GM18498 (cell line): Measurements from ENCODE around the gene KRT81.
"Not testable (repeated sequence)": the region's sequence is repeated elsewhere in the genome, so short reads cannot be mapped to it uniquely, and the experiment has no call there.

Experiments used
- ATAC-seq: cut with Tn5 transposase; IDR thresholded peaks from one replicate; pipeline ENCODE4 v1.9.1; 2021; ENCODE audit warnings: mild to moderate bottlenecking, moderate library complexity; ENCODE audit not compliant: unreplicated experiment

KRT81 gene

DNA sequence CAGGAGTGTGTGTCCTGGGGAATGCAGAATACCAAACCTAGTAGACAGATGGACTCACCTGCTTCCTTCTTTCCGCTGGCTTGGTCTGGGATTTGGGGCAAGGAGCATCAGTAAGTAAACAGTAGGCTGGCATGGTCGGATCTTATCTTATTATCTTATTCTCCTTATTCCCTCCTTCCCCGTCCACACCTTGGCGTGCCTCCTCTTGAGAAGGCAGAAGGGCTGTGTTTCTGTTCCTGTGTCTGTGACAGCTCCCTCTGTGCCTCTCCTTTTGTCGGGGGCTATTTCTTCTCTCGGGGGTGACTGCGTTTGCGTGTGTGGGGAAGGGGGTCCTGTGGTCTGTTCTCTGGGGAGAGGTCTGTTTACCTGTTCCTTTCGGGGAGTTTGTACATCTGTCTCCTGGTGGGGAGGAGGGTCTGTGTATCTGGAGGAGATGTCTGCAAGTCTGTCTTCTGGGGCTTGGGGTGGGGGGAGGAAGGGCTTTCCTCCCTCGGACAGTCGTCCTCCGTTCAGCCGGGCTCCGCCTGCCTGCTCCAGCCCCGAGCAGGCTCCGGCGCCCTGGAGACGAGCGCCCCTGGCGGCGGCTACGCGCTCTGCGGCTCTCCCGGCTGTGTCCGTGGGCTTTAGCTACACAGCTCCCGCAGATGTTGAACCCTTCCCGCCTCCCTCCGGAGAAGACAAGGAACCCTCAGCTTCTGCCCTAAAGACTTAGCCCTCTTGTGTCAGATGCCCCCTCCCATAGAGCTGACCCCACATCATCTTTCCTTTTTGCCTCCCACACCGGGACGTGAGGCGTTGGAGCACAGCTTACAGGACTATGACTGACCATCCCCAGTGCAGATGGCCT, 12.5 kb downstream of the KRT81 start:
- peak; percentile 70 for ATAC-seq

DNA sequence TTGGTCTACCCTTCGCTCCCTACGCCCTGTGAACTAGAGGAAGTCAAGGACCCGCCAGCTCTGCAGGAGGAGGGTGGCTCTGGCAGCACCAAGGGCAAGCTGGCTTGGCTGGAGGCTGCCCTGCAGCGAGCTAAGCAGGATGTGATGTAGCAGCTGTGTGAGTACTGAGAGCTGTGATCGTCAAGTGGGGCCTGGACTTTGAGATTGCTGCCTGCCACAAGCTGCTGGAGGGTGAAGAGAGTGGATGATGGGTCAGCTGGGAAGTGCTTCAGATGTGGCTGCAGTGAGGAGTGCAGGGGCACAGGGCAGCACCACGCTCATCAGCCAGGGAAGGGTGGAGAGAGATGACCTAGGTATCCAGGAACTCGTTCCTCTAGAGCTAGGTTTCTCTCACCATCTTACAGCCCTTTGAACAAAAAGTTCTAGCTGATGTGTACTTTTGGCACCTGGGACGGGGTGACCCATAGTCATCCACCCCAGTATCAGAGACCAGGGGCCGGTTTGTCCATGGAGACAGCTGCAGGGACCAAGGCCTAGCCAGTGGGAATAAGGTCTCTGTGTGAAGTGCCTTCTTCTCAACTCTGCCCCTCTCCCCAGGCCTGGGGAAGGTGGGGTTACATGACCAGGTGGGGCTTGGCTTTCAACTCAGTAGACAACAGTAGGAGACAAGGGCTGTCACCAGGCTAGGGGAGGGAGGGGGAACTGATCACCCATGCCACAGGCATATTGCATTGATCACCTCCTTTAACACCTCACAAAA, 13.7 kb downstream of the KRT81 start:
- no peak for ATAC-seq

DNA sequence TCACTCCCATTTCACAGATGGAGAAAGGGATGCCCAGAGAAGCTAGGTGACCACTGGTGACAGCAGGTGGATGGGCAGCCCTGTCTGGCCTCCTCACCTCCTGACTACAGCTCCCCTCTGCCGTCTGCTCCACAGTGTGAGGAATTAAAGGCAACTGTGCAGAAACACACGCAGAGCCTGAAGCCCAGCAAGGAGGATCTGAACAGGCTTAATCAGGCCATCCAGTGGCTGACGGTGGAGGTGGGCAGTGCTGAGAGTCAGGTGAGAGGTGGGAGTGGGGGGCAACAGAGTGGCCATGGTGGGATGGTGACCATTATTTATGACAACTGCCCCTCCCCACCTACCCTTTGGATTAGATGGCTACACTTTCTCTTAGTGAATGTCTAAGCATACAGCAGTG, 15.6 kb downstream of the KRT81 start:
- ATAC-seq = no peak

DNA sequence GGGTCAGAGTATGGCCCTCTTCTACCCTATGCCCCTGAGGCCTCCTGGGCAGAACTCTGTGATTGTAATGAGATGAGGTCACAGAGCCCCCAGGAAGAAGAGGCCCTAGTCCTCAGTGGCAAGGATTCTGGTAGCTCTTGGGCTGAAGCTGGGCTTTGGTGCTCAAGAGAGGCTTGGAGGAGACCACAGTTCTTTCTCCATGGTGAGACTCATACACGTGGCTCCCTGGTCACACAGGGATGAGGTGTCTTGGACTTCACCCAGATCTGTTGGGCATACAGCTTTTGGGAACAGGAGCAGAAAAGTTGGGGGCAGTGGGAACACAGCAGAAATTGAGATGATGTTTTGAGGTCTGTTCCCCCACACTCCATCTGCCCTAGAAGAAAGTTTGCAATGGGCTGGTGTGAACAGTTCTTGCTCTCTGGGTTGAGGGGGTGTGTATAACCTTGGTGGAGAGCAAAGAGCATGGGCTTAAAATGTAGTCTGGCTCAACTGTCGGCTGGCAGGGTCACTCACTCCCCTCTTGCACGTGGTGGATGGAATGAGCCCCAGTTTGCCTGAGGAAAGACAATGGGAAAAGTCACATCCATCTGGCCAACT, 16.7 kb downstream of the KRT81 start, which contains the start of gene KRT86:
TSS of gene KRT86 (plus strand) at position 125 of the 600 bp plus-strand sequence. CDS start 27,272 bp downstream, outside the sequence.
- no peak for ATAC-seq

DNA sequence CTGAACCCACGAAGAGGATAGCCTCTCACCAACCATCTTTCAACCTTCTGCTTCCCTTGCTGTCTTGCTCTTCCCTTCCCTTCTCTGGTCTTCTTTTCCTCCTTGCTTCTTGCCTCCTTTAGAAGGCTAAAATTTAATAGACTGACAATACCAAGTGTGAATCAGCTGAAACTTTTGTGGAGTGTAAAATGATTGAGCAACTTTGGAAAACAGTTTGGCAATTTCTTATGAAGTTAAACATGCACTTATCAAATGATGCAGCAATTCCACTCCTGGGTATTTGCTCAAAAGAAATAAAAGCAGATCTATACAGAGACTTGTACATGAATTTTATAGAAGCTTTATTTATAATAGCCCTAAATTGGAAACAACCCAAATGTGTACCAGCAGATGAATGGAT, 20.2 kb downstream of the KRT81 start:
- ATAC-seq = no peak

DNA sequence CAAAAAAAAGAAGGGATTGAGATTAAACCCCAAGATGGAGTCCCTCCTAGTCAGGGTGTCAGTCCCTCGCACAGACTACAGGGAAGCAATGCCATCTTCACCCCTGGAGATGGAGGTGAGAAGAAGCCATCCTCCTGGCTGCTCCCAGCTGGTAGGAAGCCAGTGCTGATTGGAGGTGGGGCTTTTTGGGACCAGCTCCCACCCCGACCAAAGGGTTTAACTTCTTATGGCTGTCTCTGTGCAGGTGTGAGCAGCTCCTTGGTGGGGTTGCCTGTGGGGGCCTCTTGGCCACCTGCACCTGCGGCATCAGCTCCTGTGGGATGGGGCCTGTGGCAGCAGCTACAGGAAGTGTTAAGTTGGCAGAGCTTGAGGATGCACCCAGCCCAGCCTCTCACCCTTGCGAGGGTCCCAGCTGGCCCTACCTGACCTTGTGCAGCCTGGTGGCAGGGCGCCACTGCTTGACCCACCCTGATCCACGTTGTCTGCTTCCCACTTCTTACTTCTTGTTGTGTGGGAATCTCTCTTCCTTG, 20.7 kb downstream of the KRT81 start:
- ATAC-seq = no peak

DNA sequence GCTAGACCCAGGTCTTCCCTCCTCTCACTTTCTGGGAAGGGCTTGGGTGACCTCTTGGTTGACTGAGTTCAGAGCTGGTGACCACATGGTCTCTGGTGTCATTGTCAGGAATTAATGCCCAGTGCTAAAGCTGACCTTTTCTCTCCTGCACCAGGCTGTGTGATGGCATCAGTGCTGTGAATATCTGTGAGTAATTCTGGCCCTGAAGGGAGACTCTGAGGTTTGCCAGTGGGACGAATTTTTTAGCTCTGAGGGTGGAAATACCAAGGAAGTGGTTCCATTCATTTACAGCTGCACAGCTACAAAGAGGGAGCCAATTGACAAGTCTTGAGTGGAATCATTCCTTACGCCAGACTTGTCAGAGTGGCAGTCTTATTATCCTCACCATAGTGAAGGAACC, 23.1 kb downstream of the KRT81 start:
- ATAC-seq = no peak

DNA sequence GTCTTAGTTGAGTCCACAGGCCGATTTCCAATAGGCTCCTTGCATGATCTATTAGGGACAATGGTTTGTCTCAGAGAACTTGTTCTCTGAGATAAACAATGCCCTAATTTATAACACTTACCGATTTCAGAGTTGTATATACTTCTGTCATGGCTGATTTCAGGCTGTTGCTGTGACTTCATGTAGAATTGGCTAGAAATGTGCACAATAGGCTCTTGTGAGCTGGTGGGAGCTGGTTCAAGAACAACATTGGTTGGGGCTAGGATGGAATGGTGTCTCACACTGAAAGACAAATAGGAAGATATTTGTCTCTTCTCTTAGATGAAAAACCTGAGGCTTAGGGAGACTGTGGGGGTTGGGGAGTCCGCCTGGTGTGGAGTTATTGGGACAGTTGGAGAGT, 23.6 kb downstream of the KRT81 start:
- no peak for ATAC-seq

DNA sequence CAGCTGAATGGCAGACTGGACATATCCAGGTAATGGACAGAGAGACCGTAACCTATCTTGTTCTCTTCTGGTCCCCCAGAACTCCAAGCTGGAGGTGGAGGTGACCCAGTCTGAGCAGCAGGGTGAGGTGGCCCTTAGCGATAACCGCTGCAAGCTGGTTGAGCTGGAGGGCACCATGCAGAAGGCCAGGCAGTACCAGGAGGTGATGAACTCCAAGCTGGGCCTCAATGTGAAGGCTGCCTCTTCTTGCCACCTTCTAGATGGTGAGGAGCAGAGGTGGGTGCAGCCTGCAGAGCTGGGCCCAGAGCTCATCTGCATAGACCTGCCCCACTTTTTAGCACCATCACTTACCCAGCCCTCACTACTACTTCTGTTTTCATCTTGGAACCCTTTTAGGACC, 24.1 kb downstream of the KRT81 start:
- no peak for ATAC-seq

DNA sequence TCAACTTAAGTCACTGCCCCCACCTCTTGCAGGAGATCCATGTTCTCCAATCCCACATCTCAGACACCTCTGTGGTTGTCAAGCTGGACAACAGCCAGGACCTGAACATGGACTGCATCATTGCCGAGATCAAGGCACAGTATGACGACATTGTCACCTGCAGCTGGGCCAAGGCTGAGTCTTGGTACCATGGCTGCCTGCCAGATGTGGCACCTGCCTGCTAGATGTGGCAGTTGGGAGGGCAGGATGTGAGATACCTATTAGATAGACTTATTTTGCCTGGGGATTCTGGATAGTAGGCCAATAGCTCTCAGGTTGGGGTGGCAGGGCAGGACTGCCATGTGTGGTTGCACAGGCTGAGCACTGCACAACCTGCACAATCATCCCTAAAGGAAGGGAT, 24.8 kb downstream of the KRT81 start:
- no peak for ATAC-seq

DNA sequence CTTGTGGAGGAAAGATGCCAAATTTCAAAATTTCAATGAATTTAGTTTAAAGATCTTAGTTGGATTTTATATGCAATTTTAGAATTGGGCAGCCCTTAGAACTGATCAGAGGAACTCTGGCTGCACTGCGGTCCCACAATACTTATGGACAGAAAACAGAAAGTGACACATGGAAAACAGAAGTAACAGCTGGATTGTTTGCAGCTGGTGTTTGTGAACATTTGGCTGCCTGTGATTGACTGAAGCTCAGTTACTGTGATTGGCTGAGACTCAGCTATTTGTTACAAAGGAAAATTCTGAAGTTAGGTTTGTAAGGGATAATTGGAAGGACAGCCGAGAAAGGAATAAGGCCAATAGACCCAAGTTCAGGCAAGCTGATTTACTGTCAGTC, 26.9 kb downstream of the KRT81 start:
- ATAC-seq = no peak

DNA sequence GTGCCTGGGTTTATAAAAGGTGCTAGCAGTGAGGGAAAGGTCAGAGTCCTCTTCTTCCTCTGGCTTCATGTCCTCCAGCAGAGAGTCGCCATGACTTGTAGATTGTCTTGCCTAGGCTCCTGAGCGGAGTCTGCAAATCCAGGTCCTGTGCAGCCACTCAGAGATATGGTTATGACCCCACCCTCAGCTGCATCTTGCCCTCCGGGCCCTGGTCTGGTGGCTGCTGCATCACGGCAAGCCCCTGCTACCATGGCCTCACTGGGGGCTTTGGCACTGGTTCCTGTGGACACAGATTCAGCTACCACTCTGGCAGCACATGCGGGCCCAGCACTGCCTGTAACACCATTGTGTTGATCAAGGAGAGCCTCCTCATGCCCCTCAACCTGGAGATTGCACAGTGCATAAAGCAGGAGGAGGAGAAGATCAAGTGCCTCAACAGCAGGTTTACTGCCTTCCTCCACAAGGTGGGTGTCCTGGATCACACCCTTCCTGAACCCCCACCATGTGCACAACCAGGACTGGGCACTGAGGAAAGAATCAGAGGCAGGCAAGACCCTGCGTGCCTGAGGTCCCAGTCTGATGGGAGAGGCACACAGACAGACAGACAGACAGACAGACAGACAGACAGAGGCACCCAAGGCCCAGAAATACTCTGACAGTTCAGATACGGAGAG, 27.4 kb downstream of the KRT81 start:
- no peak for ATAC-seq

DNA sequence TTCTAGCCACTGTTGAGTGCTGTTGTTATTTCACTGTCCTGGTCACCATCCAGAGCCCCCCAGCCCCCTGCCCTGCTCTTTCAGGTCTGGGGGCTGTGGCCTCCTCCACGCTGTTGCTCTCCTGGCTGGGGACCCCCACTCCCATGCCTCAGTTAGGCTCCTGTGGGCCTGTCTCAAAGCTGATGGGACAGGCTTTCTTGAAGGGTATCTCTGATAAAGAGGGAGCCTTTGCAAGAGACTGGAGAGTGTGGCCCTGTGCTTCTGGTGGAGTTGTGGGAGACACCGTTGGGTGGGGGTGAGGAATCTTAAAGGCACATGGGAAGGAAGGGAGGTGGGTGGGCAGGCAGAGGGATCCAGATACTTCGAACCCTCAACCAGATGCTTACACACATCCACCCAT, 29.0 kb downstream of the KRT81 start:
- no peak for ATAC-seq

DNA sequence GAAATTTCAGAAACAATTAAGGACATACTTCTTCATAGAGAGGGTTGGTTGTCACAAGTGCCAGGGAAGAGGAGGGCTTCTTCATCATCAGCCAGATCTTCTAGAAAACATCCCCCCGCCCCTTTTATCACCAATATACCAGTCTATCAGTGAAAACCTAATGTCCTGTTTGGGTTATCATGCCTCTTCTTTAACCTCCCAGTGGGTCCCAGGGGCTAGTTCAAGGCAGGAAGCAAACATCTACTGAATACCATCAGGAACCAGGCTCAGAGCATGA, 30.2 kb downstream of the KRT81 start:
- ATAC-seq = no peak

DNA sequence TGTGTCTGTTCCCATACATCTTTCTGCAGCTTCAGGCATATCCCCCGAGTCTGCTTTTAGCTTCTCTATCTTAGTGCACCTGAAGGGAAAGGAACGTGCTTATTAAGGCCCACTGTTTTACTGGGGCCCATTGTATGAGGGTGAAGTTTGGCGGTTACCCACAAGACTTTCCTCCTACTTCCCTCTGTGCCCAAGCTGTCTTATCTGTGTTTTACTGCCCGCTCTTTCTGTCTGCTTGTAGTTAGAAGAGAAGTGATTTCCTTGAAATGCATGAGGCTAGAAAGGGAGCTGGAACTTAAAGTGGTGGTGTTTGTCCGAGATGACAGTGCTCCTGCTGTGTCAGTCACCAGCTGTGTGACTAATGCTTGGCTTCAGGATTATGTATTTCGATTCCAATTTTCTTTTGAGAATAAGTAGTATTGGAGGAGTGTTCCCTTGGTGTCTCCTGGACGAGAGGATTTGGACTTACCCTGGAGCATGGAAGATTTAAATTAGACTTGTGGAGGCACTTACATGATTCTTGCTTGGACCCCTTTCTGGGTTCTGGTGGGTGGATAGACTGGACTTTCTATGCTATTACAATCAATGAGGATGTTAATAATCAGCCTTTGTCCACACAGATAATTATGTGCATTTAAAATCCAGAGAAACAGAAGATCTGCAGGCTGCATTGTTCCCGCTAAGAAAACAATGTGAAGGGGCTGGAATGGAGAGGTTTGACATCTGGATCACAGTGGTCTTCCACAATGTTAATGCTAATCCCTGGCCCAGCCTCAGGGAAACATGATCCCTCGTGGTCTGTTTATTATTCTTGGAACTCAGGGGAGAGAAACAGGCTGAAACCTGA, 30.8 kb downstream of the KRT81 start:
- ATAC-seq = no peak

DNA sequence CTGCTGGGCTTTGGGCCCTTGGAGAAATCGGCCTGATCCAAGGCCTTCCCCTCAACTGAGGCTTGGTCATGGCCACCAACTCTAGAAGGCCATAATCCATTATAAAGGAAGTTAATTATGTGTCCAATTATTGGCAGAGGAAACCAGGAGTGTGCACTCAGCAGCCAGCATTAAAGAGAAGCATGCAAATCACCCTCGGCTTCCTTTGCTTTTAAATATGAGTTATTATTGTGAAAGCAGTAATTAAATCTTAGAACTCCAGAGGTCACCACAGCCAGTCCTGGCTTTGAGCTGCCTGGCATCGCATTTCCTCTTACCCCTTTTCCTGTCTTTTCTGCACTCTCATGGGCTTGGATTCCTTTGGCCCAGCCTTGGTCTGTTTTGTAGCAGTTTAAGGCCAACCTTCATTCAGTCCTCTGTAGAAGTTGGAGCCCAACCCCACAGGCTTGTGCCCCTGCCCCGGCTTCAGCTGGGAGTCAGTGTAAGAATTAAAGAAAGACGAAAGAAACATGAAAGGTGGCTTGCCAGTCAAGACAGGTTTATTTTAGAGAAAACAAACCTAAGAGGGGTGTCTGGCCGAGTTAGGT, 31.6 kb downstream of the KRT81 start:
- no peak for ATAC-seq

DNA sequence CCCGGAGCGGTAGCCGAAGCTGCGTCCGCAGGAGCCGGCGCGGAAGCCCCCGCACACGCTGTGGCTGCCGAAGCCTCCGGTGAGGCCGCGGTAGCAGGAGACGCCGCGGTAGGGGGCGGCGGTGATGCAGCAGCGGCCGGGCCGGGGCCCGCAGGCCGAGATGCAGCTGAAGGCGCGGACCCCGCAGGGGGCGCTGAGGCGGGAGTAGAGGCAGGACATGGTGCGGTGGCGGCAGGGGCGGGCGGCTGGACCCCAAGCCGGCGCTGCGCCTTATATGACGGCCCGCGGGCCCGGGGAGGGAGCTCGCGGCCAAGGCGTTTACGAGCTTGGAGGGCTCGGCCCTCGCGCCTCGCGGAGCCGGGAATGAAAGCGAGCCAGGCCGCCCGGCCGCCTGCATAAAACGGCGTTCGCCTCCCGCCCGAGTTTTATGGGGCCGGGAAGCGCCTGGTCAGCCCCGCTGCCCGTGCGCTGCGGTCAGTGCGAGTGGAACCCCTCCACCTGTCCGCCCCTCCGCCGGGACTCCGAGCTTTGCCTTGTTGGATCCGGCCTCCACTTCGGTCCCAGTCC, 32.9 kb downstream of the KRT81 start:
- no peak for ATAC-seq

DNA sequence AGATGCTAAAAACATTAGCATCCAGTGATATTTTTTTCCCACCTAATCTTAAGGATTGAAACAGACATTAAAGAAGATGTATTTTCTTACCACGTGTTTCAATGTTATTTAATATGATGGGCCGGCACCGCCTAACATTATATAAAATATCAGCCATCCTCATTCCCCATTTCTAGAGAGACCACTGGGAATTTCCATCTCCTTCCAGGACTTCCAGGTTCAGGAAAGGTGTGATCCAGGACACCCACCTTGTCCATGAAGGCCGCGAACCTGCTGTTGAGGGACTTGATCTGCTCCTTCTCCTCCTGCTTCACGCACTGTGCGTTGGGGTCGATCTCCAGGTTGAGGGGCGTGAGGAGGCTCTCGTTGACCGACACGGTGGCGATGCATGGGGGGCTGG, 33.4 kb downstream of the KRT81 start:
- ATAC-seq = not testable (repeated sequence)

DNA sequence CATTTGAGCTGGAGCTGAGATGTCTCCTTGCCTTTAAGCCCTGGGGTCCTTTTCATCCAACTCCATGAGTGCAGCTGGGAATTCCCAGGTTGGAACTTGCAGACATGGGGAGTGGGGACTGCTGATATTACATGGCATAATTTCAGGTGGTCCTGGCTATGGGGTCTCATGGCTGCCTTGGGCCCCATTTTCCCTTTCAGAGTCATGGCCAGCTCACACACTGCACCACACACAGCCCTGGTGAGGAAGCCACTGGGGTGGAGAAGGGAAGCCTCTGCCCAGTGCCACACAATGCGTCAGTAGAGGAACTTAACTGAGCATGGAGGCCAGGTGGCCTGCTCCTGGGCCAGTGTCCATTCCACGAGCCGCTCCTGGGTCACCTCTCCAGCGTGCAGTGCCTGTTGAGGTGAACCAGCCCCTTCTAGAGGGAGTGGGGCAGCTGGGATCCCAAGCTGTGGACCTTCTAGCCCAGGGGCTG, 34.2 kb downstream of the KRT81 start:
- ATAC-seq = no peak

DNA sequence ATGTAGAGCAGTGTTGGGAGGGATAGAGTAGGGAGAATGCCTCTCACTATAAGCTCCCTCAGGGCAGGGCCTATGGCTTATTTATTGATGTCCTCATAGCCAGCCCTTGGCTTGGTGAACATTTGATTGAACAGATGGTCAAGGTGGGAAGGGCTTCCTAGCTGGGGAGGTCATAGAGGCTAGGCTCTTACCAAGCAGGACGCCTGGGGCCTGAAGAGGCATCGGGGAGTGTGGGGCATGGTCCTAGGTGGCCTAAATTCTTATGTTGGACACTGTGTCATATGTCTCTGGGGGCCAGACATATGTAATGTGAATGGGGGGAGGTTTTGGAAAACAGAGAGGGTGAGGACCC, 34.8 kb downstream of the KRT81 start:
- no peak for ATAC-seq
